NT2/D1 (cell line): ENCODE data around the gene CRADD.

Source experiments
- SUZ12 ChIP-seq: IDR thresholded peaks from 2 replicates; pipeline ENCODE4 v1.6.1; 2011; ENCODE audit not compliant: insufficient read length, insufficient read depth; ENCODE audit errors: extremely low read depth
- YY1 ChIP-seq: IDR thresholded peaks from 2 replicates; pipeline ENCODE4 v1.6.1; 2011; ENCODE audit not compliant: insufficient read length, insufficient read depth
- ZNF274 ChIP-seq: IDR thresholded peaks from 2 replicates; pipeline ENCODE4 v1.6.1; 2011; ENCODE audit warnings: mild to moderate bottlenecking, low read depth, low read length

GRCh38 chr12:93680006-93680405 is 2.8 kb downstream of the CRADD start:
- TF ChIP-seq YY1 (no peak), ZNF274 (no peak), SUZ12 (no peak)
